Measurements from ENCODE around the gene DSCAML1.

GRCh38 chr11:117724621-117725020 lies 72.4 kb downstream of the DSCAML1 start:
- no peak for TF ChIP-seq TAF1 (IDR thresholded peaks at IDR 0.05; ENCODE audit: borderline replicate concordance, insufficient read depth, low read length)
- TF ChIP-seq SIN3A (IDR thresholded peaks at IDR 0.05; ENCODE audit: borderline replicate concordance, insufficient read depth, low read length) = no peak
- TF ChIP-seq REST (IDR thresholded peaks at IDR 0.05; ENCODE audit: insufficient read depth in 1 of 2, low read depth in 2 of 2, low read length in 2 of 2) = no peak
- TF ChIP-seq POLR2AphosphoS5 (IDR thresholded peaks at IDR 0.05; ENCODE audit: low read depth, low read length) = no peak
- TF ChIP-seq FOXP2 (optimal IDR thresholded peaks at IDR 0.05; ENCODE audit: borderline replicate concordance, extremely low read depth, extremely low read length, insufficient read depth) = no peak
